Osteoblast (primary cell): ENCODE data around the gene COL27A1. TPM values are rescaled to one million over a fixed set of nuclear protein-coding genes. Genes with fewer than 3 reads are reported as not detected.
A peak's percentile ranks its signal among the peaks of the same experiment; 100 is the strongest.

ENCODE experiments used
- DNase-seq: peaks from one replicate; pipeline ENCODE4 v3.0.0; 2011; ENCODE audit warnings: low spot score, mixed read lengths; ENCODE audit not compliant: insufficient read length; ENCODE audit errors: missing footprints
- H2AFZ ChIP-seq: 2 replicates; pipeline ENCODE4 v1.6.0; 2011; ENCODE audit warnings: mild to moderate bottlenecking, low read length
- H3K27ac ChIP-seq: 2 replicates; pipeline ENCODE4 v1.5.1; 2011; ENCODE audit warnings: mild to moderate bottlenecking, low read depth, low read length, moderate library complexity
- H3K27me3 ChIP-seq: 2 replicates; pipeline ENCODE4 v1.6.0; 2012; ENCODE audit warnings: mild to moderate bottlenecking, control low read depth, inconsistent platforms, low read length, moderate library complexity; ENCODE audit not compliant: insufficient read depth
- H3K36me3 ChIP-seq: 2 replicates; pipeline ENCODE4 v1.5.1; 2011; ENCODE audit warnings: mild to moderate bottlenecking, low read length, control low read depth, moderate library complexity; ENCODE audit not compliant: insufficient read depth
- H3K4me1 ChIP-seq: 2 replicates; pipeline ENCODE4 v1.5.1; 2011; ENCODE audit warnings: mild to moderate bottlenecking, low read length, control low read depth, moderate library complexity; ENCODE audit not compliant: insufficient read depth
- H3K4me2 ChIP-seq: 2 replicates; pipeline ENCODE4 v1.6.0; 2011; ENCODE audit warnings: mild to moderate bottlenecking, low read length; ENCODE audit not compliant: insufficient read depth
- H3K4me3 ChIP-seq: fragments of 200-600 bp; sonication (generic); 3 replicates; pipeline ENCODE4 v1.5.1; 2012; ENCODE audit warnings: mild to moderate bottlenecking, low read length, inconsistent platforms; ENCODE audit not compliant: insufficient read depth
- H3K79me2 ChIP-seq: 2 replicates; pipeline ENCODE4 v1.6.0; 2012; ENCODE audit warnings: mild to moderate bottlenecking, low read length, control low read depth, inconsistent platforms; ENCODE audit not compliant: insufficient read depth
- H3K9me3 ChIP-seq: 2 replicates; pipeline ENCODE4 v1.5.1; 2011; ENCODE audit warnings: low read depth, low read length, control low read depth
- H4K20me1 ChIP-seq: 2 replicates; pipeline ENCODE4 v1.6.0; 2012; ENCODE audit warnings: mild to moderate bottlenecking, low read length, control low read depth; ENCODE audit not compliant: insufficient read depth
- CTCF ChIP-seq: IDR thresholded peaks from 2 replicates; pipeline ENCODE4 v1.5.1; 2011; ENCODE audit warnings: mild to moderate bottlenecking, low read depth, low read length, moderate library complexity; ENCODE audit errors: extremely low read depth
- total RNA-seq: library from RNA; depleted of rRNA; stranded (reverse); fragments of >200 nt; gene quantifications from 2 replicates; pipeline ENCODE4 v1.2.3, GENCODE V29; 2012

COL27A1 gene
- total RNA-seq, 1 donor = 10.1 TPM

- H3K27ac ChIP-seq = no peak overlapping the region
- H3K9me3 ChIP-seq = no peaks in the 10 kb centered on the region
- H3K4me3 ChIP-seq = no peak overlapping the region
- peaks cover 10% of the 10 kb centered on the region for H4K20me1 ChIP-seq
- H3K4me1 ChIP-seq = peaks cover 22% of the 10 kb centered on the region
- H3K79me2 ChIP-seq = no peaks in the 10 kb centered on the region
- H3K27me3 ChIP-seq = no peaks in the 10 kb centered on the region
- no peak overlapping the region for H3K4me2 ChIP-seq
- no peak for DNase-seq
- H3K36me3 ChIP-seq = no peaks in the 10 kb centered on the region
- H2AFZ ChIP-seq = no peak overlapping the region
- TF ChIP-seq CTCF = no peak
These were observed 81.2 kb downstream of the COL27A1 start for GRCh38 chr9:114236391-114237138.

GRCh38 chr9:114237247-114237646 is 81.9 kb downstream of the COL27A1 start:
- DNase-seq = no peak
- Histone ChIP-seq H3K9me3 (no peaks in the 10 kb centered on the region), H3K27ac (no peak overlapping the region), H3K79me2 (no peaks in the 10 kb centered on the region), H3K27me3 (no peaks in the 10 kb centered on the region), H3K4me3 (no peak overlapping the region), H4K20me1 (peaks cover 10% of the 10 kb centered on the region), H3K4me2 (no peak overlapping the region), H3K4me1 (peaks cover 22% of the 10 kb centered on the region), H2AFZ (no peak overlapping the region), H3K36me3 (peaks cover 5% of the 10 kb centered on the region)
- no peak for TF ChIP-seq CTCF

GRCh38 chr9:114237781-114238180 is 82.4 kb downstream of the COL27A1 start:
- TF ChIP-seq CTCF = no peak
- no peaks in the 10 kb centered on the region for H3K27me3 ChIP-seq
- no peak overlapping the region for H2AFZ ChIP-seq
- peak; percentile 92 for DNase-seq
- no peak overlapping the region for H3K27ac ChIP-seq
- H3K36me3 ChIP-seq = peaks cover 5% of the 10 kb centered on the region
- H3K4me2 ChIP-seq = no peak overlapping the region
- H3K79me2 ChIP-seq = no peaks in the 10 kb centered on the region
- no peaks in the 10 kb centered on the region for H3K9me3 ChIP-seq
- peaks cover 10% of the 10 kb centered on the region for H4K20me1 ChIP-seq
- H3K4me3 ChIP-seq = no peak overlapping the region
- peaks cover 22% of the 10 kb centered on the region for H3K4me1 ChIP-seq

- H4K20me1 ChIP-seq = peaks cover 10% of the 10 kb centered on the region
- H3K79me2 ChIP-seq = no peaks in the 10 kb centered on the region
- H3K4me3 ChIP-seq = peak overlapping the region; percentile 29
- no peaks in the 10 kb centered on the region for H3K27me3 ChIP-seq
- no peaks in the 10 kb centered on the region for H3K9me3 ChIP-seq
- no peak overlapping the region for H2AFZ ChIP-seq
- peaks cover 5% of the 10 kb centered on the region for H3K36me3 ChIP-seq
- H3K27ac ChIP-seq = peak overlapping the region; percentile 33
- H3K4me2 ChIP-seq = peak overlapping the region; percentile 66
- DNase-seq = peak; percentile 95
- TF ChIP-seq CTCF = no peak
- H3K4me1 ChIP-seq = peaks cover 22% of the 10 kb centered on the region
These were observed 83.1 kb downstream of the COL27A1 start for GRCh38 chr9:114238472-114238871.
